Neural cell (in vitro differentiated cells): ENCODE results near the gene COL4A2.

Experiments
- EP300 ChIP-seq: fragments of 450-650 bp; conservative IDR thresholded peaks from 2 replicates; pipeline ENCODE4 v1.6.1; 2014; ENCODE audit warnings: antibody characterized with exemption, mild to moderate bottlenecking, moderate library complexity; ENCODE audit not compliant: poor library complexity, severe bottlenecking
- POLR2AphosphoS5 ChIP-seq: IDR thresholded peaks from 2 replicates; pipeline ENCODE4 v1.6.1; 2012
- TAF1 ChIP-seq: IDR thresholded peaks from 2 replicates; pipeline ENCODE4 v1.6.1; 2012; ENCODE audit warnings: low read depth
- TF ChIP-seq, protein P1 (sequence below): fragments of 450-650 bp; IDR thresholded peaks from 2 replicates; pipeline ENCODE4 v1.5.1; 2014; ENCODE audit warnings: antibody characterized with exemption, mild to moderate bottlenecking, moderate library complexity; ENCODE audit not compliant: poor library complexity, severe bottlenecking
- TF ChIP-seq, protein P2 (sequence below): IDR thresholded peaks from 2 replicates; pipeline ENCODE4 v1.6.1; 2012; ENCODE audit warnings: borderline replicate concordance

DNA sequence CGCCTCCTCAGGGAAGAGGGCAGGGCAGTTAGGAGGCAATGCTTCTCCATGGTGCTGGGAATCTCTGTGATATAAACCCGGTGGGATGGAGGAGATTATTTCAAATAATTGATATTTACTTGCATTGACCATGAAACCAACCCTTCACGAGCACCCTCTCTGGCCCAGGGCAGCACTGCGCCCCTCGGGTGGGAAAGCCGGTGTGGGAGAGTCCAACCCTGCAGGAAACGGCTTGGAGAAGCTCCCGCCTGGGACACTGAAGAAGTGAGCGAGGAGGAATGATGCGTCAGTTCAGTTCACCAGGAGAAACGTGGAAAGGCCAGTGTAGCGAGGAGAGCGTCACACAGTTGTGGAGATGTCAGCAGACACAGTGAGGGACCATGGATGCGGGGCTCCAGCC is 99.9 kb downstream of the COL4A2 start:
- TF ChIP-seq POLR2AphosphoS5 = no peak
- TF ChIP-seq, protein P1, sequence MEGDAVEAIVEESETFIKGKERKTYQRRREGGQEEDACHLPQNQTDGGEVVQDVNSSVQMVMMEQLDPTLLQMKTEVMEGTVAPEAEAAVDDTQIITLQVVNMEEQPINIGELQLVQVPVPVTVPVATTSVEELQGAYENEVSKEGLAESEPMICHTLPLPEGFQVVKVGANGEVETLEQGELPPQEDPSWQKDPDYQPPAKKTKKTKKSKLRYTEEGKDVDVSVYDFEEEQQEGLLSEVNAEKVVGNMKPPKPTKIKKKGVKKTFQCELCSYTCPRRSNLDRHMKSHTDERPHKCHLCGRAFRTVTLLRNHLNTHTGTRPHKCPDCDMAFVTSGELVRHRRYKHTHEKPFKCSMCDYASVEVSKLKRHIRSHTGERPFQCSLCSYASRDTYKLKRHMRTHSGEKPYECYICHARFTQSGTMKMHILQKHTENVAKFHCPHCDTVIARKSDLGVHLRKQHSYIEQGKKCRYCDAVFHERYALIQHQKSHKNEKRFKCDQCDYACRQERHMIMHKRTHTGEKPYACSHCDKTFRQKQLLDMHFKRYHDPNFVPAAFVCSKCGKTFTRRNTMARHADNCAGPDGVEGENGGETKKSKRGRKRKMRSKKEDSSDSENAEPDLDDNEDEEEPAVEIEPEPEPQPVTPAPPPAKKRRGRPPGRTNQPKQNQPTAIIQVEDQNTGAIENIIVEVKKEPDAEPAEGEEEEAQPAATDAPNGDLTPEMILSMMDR = no peak
- TF ChIP-seq TAF1 = no peak
- TF ChIP-seq, protein P2, sequence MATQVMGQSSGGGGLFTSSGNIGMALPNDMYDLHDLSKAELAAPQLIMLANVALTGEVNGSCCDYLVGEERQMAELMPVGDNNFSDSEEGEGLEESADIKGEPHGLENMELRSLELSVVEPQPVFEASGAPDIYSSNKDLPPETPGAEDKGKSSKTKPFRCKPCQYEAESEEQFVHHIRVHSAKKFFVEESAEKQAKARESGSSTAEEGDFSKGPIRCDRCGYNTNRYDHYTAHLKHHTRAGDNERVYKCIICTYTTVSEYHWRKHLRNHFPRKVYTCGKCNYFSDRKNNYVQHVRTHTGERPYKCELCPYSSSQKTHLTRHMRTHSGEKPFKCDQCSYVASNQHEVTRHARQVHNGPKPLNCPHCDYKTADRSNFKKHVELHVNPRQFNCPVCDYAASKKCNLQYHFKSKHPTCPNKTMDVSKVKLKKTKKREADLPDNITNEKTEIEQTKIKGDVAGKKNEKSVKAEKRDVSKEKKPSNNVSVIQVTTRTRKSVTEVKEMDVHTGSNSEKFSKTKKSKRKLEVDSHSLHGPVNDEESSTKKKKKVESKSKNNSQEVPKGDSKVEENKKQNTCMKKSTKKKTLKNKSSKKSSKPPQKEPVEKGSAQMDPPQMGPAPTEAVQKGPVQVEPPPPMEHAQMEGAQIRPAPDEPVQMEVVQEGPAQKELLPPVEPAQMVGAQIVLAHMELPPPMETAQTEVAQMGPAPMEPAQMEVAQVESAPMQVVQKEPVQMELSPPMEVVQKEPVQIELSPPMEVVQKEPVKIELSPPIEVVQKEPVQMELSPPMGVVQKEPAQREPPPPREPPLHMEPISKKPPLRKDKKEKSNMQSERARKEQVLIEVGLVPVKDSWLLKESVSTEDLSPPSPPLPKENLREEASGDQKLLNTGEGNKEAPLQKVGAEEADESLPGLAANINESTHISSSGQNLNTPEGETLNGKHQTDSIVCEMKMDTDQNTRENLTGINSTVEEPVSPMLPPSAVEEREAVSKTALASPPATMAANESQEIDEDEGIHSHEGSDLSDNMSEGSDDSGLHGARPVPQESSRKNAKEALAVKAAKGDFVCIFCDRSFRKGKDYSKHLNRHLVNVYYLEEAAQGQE = no peak
- TF ChIP-seq EP300 = no peak
